HG02571 (cell line): ENCODE results near the gene PGBD2.
"Not testable (repeated sequence)": the region's sequence is repeated elsewhere in the genome, so short reads cannot be mapped to it uniquely, and the experiment has no call there.

Experiments
- ATAC-seq: cut with Tn5 transposase; IDR thresholded peaks from one replicate; pipeline ENCODE4 v1.9.1; 2021; ENCODE audit warnings: mild to moderate bottlenecking, moderate library complexity; ENCODE audit not compliant: unreplicated experiment

Gene PGBD2

GRCh38 chr1:248906009-248906752 lies at the start of gene PGBD2:
Gene PGBD2 (plus strand): TSS chr1:248906235. CDS start chr1:248913863, 7,628 bp downstream.
- peak; percentile 89 for ATAC-seq

GRCh38 chr1:248857201-248857600 lies 48.8 kb upstream of the PGBD2 start:
- no peak for ATAC-seq

GRCh38 chr1:248857749-248858095 lies 48.3 kb upstream of the PGBD2 start:
- ATAC-seq = no peak

- ATAC-seq = peak; percentile 48
Observed at GRCh38 chr1:248858096-248858890, 47.7 kb upstream of the PGBD2 start.

GRCh38 chr1:248858891-248859889 lies 46.8 kb upstream of the PGBD2 start, which contains the start of gene ZNF692:
Gene ZNF692 (minus strand): TSS chr1:248859085. CDS start chr1:248858309, 776 bp downstream.
- peak; percentile 81 for ATAC-seq

- ATAC-seq = no peak
Observed at GRCh38 chr1:248860007-248860406, 46.0 kb upstream of the PGBD2 start.

GRCh38 chr1:248861616-248862015 lies 44.4 kb upstream of the PGBD2 start:
- no peak for ATAC-seq

- ATAC-seq = peak; percentile 1
Observed at GRCh38 chr1:248862695-248862997, 43.4 kb upstream of the PGBD2 start.

- peak; percentile 47 for ATAC-seq
Observed at GRCh38 chr1:248862998-248863881, 42.8 kb upstream of the PGBD2 start.

- no peak for ATAC-seq
Observed at GRCh38 chr1:248871837-248872401, 34.1 kb upstream of the PGBD2 start.

- peak; percentile 32 for ATAC-seq
Observed at GRCh38 chr1:248872752-248873408, 33.2 kb upstream of the PGBD2 start.

GRCh38 chr1:248873409-248873992 lies 32.5 kb upstream of the PGBD2 start:
- peak; percentile 75 for ATAC-seq

GRCh38 chr1:248873993-248874533 lies 32.0 kb upstream of the PGBD2 start:
- ATAC-seq = peak; percentile 72

- no peak for ATAC-seq
Observed at GRCh38 chr1:248881261-248881660, 24.8 kb upstream of the PGBD2 start.

- not testable (repeated sequence) for ATAC-seq
Observed at GRCh38 chr1:248882427-248882826, 23.6 kb upstream of the PGBD2 start.

- no peak for ATAC-seq
Observed at GRCh38 chr1:248884632-248885295, 21.3 kb upstream of the PGBD2 start.

GRCh38 chr1:248885646-248886045 lies 20.4 kb upstream of the PGBD2 start:
- no peak for ATAC-seq
